H4 (cell line): ENCODE measurements around the gene CAMKMT. TPM values are rescaled to one million over a fixed set of nuclear protein-coding genes. Genes with fewer than 3 reads are reported as not detected.

Experiments
- total RNA-seq: library from RNA; depleted of rRNA; stranded (reverse); fragments of >200 nt; shearing (Covaris generic); gene quantifications from 2 replicates; pipeline ENCODE4 v1.2.3, GENCODE V29; 2014; rRNA removed

Gene CAMKMT
- total RNA-seq, 1 experiment from 2014 or later, result 4.5 TPM

Other genes starting within 250 kb of the CAMKMT start
- gene PPM1B, start 193.1 kb upstream of the CAMKMT start, total RNA-seq, result 16.9 and 23.1 TPM in 2 replicates
- gene SLC3A1, start 86.5 kb upstream of the CAMKMT start, total RNA-seq, result 0.04 TPM in 1 of 2 replicates, not detected in the other
- gene PREPL, start 453 bp upstream of the CAMKMT start, total RNA-seq, result 27.2 and 31.1 TPM in 2 replicates